ENCODE measurements around the gene MYBBP1A.

Gene MYBBP1A

GRCh38 chr17:4548061-4548461, 7.1 kb downstream of the MYBBP1A start:
- TF ChIP-seq ZFP30 (CRISPR knock-in tag; IDR thresholded peaks at IDR 0.05) (no peak), ISL1 (CRISPR knock-in tag; IDR thresholded peaks at IDR 0.05) (no peak), CSRNP3 (CRISPR knock-in tag; IDR thresholded peaks at IDR 0.05) (no peak), POU6F1 (CRISPR knock-in tag; IDR thresholded peaks at IDR 0.05; ENCODE audit: borderline replicate concordance, low read depth) (no peak), SNAI2 (CRISPR knock-in tag; IDR thresholded peaks at IDR 0.05) (no peak), RARB (CRISPR knock-in tag; IDR thresholded peaks at IDR 0.05) (no peak), BACH2 (CRISPR knock-in tag; IDR thresholded peaks at IDR 0.05; ENCODE audit: borderline replicate concordance) (no peak), TOX (CRISPR knock-in tag; IDR thresholded peaks at IDR 0.05; ENCODE audit: borderline replicate concordance) (no peak), CREB5 (CRISPR knock-in tag; IDR thresholded peaks at IDR 0.05; ENCODE audit: low read depth) (no peak), PPARA (CRISPR knock-in tag; IDR thresholded peaks at IDR 0.05; ENCODE audit: borderline replicate concordance) (no peak), ZNF70 (CRISPR knock-in tag; IDR thresholded peaks at IDR 0.05) (no peak), ZFP3 (CRISPR knock-in tag; IDR thresholded peaks at IDR 0.05) (no peak), GLIS3 (CRISPR knock-in tag; IDR thresholded peaks at IDR 0.05) (no peak), OSR1 (CRISPR knock-in tag; IDR thresholded peaks at IDR 0.05) (no peak), PATZ1 (CRISPR knock-in tag; IDR thresholded peaks at IDR 0.05; ENCODE audit: borderline replicate concordance) (no peak), TCF4 (CRISPR knock-in tag; IDR thresholded peaks at IDR 0.05; ENCODE audit: borderline replicate concordance) (no peak), TSHZ2 (CRISPR knock-in tag; IDR thresholded peaks at IDR 0.05) (no peak), ZNF565 (CRISPR knock-in tag; conservative IDR thresholded peaks at IDR 0.05; ENCODE audit: low read depth) (no peak)
- no peak for ATAC-seq

- TF ChIP-seq RARB (CRISPR knock-in tag; IDR thresholded peaks at IDR 0.05) = no peak
- no peak for TF ChIP-seq ZFP3 (CRISPR knock-in tag; IDR thresholded peaks at IDR 0.05)
- no peak for ATAC-seq
Observed at GRCh38 chr17:4547118-4547906, 7.9 kb downstream of the MYBBP1A start.

- no peak for TF ChIP-seq ZFP3 (CRISPR knock-in tag; IDR thresholded peaks at IDR 0.05)
- no peak for TF ChIP-seq POU6F1 (CRISPR knock-in tag; IDR thresholded peaks at IDR 0.05; ENCODE audit: borderline replicate concordance, low read depth)
- TF ChIP-seq ZNF70 (CRISPR knock-in tag; IDR thresholded peaks at IDR 0.05) = no peak
- TF ChIP-seq ESRRG (CRISPR knock-in tag; IDR thresholded peaks at IDR 0.05) = no peak
- TF ChIP-seq ZFP30 (CRISPR knock-in tag; IDR thresholded peaks at IDR 0.05) = no peak
- no peak for TF ChIP-seq BACH2 (CRISPR knock-in tag; IDR thresholded peaks at IDR 0.05; ENCODE audit: borderline replicate concordance)
- no peak for ATAC-seq
Observed at GRCh38 chr17:4545217-4545951, 9.8 kb downstream of the MYBBP1A start.
